Testis (tissue), 2 donors: ENCODE data around the gene MCCC2.
"Not testable (repeated sequence)": the region's sequence is repeated elsewhere in the genome, so short reads cannot be mapped to it uniquely, and the experiment has no call there.

Experiments
- POLR2A ChIP-seq: fragments of 450-650 bp; IDR thresholded peaks from one replicate; pipeline ENCODE4 v1.6.1; 2017; ENCODE audit warnings: antibody characterized with exemption, mild to moderate bottlenecking, moderate library complexity
- TF ChIP-seq, protein P1 (sequence below), 3 experiments: fragments of 450-650 bp in 2 of 3; fragments of 200-600 bp in 1 of 3; sonication (generic) in 1 of 3; IDR thresholded peaks; one replicate each; pipeline ENCODE4 v1.5.1; 2016 to 2019; ENCODE audit warnings: antibody characterized with exemption in 3 of 3, mild to moderate bottlenecking in 2 of 3, moderate library complexity in 1 of 3

DNA sequence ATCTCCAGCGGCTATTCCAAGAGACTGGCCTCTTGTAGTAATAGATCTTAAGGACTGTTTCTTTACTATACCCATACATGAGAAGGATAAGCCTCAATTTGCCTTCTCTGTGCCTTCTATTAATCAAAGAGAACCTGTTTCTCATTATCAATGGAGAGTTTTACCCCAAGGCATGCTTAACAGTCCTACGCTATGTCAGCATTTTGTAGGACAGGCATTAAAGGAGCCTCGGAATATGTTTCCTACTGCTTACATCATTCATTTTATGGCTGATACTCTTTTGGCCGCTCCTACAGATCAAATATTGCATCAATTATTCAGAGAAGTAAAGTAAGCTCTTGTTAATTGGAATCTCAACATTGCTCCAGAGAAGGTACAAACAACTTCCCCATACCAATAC, 11.6 kb upstream of the MCCC2 start:
- TF ChIP-seq, protein P1, sequence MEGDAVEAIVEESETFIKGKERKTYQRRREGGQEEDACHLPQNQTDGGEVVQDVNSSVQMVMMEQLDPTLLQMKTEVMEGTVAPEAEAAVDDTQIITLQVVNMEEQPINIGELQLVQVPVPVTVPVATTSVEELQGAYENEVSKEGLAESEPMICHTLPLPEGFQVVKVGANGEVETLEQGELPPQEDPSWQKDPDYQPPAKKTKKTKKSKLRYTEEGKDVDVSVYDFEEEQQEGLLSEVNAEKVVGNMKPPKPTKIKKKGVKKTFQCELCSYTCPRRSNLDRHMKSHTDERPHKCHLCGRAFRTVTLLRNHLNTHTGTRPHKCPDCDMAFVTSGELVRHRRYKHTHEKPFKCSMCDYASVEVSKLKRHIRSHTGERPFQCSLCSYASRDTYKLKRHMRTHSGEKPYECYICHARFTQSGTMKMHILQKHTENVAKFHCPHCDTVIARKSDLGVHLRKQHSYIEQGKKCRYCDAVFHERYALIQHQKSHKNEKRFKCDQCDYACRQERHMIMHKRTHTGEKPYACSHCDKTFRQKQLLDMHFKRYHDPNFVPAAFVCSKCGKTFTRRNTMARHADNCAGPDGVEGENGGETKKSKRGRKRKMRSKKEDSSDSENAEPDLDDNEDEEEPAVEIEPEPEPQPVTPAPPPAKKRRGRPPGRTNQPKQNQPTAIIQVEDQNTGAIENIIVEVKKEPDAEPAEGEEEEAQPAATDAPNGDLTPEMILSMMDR (IDR thresholded peaks at IDR 0.05): not testable (repeated sequence)
- not testable (repeated sequence) for TF ChIP-seq POLR2A
